Coronary artery (tissue), 2 donors: ENCODE results near the gene COG2.
"Not testable (repeated sequence)": the region's sequence is repeated elsewhere in the genome, so short reads cannot be mapped to it uniquely, and the experiment has no call there.

ENCODE experiments used
- DNase-seq: peaks from one replicate; pipeline ENCODE4 v3.0.0-alpha.2; 2017; ENCODE audit warnings: low spot score
- H3K27ac ChIP-seq, 2 donors: fragments of 200-600 bp; sonication (generic); one replicate each; pipeline ENCODE4 v1.5.1; 2016 to 2019
- H3K4me3 ChIP-seq: fragments of 200-600 bp; sonication (generic); 2 replicates; pipeline ENCODE4 v1.5.1; 2016; ENCODE audit warnings: mild to moderate bottlenecking, moderate library complexity
- TF ChIP-seq, protein P1 (sequence below): fragments of 200-600 bp; sonication (generic); IDR thresholded peaks from one replicate; pipeline ENCODE4 v1.5.1; 2019; ENCODE audit warnings: antibody characterized with exemption

COG2 gene

DNA sequence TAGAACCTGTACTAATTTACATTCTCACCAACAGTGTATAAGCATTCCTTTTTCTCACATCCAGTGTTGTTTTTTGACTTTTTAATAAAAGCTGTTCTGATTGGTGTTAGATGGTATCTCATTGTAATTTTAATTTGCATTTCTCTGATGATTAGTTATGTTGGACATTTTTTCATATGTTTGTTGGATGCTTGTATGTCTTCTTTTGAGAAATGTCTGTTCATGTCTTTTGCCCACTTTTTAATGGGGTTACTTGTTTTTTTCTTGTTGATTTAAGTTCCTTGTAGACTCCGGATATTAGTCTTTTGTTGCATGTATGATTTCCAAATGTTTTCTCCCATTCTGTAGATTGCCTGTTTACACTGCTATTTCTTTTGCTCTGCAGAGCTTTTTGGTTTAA, 8.0 kb downstream of the COG2 start:
- TF ChIP-seq, protein P1, sequence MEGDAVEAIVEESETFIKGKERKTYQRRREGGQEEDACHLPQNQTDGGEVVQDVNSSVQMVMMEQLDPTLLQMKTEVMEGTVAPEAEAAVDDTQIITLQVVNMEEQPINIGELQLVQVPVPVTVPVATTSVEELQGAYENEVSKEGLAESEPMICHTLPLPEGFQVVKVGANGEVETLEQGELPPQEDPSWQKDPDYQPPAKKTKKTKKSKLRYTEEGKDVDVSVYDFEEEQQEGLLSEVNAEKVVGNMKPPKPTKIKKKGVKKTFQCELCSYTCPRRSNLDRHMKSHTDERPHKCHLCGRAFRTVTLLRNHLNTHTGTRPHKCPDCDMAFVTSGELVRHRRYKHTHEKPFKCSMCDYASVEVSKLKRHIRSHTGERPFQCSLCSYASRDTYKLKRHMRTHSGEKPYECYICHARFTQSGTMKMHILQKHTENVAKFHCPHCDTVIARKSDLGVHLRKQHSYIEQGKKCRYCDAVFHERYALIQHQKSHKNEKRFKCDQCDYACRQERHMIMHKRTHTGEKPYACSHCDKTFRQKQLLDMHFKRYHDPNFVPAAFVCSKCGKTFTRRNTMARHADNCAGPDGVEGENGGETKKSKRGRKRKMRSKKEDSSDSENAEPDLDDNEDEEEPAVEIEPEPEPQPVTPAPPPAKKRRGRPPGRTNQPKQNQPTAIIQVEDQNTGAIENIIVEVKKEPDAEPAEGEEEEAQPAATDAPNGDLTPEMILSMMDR: no peak
- no peak for DNase-seq
- H3K27ac ChIP-seq: no peak overlapping the region
- no peak overlapping the region for H3K4me3 ChIP-seq

DNA sequence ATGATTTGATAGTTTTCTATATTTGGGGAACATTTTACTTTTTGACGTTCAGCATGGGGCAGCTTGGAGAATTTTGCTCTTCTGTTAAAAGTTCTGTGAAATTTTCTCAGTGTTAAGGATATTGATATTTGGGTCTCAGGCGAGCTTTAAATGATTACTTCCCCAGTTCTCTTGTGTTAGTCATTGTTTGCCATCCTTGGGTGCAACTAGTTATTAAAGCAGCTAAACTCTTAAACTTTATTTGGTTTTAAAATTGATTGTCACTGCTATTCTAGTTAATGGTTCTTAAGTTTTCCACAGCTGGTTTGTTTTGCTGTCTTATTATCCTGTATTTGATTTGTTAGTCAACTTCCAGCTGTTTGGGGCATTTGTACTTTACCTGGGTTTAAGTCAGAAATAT, 9.0 kb downstream of the COG2 start:
- TF ChIP-seq, protein P1: no peak
- Histone ChIP-seq H3K4me3 (no peak overlapping the region), H3K27ac (no peak overlapping the region)
- no peak for DNase-seq

DNA sequence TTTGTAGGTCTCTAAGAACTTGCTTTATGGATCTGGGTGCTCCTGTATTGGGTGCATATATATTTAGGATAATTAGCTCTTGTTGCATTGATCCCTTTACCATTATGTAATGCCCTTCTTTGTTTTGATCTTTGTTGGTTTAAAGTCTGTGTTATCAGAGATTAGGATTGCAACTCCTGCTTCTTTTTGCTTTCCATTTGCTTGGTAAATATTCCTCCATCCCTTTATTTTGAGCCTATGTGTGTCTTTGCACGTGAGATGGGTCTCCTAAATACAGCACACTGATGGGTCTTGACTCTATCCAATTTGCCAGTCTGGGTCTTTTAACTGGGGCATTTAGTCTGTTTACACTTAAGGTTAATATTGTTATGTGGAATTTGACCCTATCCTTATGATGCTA, 14.4 kb downstream of the COG2 start:
- H3K27ac ChIP-seq, DNase-seq, H3K4me3 ChIP-seq: not testable (repeated sequence)

DNA sequence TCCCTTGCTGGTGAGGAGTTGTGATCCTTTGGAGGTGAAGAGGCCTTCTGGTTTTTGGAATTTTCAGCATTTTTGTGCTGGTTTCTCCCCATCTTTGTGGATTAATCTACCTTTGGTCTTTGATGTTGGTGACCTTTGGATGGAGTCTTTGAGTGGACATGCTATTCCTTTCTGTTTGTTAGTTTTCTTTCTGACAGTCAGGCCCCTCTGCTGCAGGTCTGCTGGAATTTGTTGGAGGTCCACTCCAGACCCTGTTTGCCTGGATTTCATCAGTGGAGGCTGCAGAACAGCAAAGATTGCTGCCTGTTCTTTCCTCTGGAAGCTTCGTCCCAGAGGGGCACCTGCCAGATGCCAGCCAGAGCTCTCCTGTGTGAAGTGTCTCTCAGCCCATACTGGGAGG, 15.8 kb downstream of the COG2 start:
- DNase-seq, H3K4me3 ChIP-seq, H3K27ac ChIP-seq: not testable (repeated sequence)

DNA sequence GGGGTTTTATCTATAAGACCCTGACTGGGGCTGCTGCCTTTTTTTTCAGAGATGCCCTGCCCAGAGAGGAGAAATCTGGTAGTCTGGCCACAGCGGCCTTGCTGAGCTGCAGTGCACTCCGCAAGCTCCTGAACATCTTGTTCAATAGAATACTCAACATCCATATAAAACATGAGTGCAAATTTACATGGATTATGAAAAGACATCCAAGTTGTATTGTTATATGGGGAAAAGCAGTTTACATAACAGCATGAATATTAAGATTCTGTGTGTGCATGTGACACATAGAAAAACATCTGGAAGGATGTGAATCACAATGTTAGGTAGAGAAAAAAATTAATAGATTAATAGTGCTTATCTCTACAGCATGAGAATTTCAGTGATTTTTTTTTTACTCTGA, 16.4 kb downstream of the COG2 start:
- TF ChIP-seq, protein P1: no peak
- no peak for DNase-seq
- H3K27ac ChIP-seq: no peak overlapping the region
- H3K4me3 ChIP-seq: no peak overlapping the region

DNA sequence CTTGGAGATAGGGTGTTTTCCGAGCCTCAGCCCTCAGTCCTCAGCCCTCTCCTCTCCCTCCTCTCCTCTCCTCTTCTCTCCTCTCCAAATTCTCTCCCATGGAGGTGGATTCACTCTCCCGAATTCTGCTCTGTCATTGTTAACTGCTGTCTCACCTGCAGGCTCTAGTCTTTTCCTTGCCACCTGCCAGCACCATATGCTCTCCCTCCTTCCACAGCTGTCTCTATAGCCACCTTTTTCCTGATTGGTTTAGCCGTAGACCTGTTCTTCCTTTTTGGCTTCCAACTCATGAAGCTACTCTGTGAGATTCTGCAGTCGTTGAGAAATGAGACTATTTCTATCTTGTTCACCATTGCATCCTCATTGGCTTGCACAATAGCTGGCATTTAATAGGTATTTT, 19.7 kb downstream of the COG2 start:
- no peak overlapping the region for H3K27ac ChIP-seq
- H3K4me3 ChIP-seq: no peak overlapping the region
- TF ChIP-seq, protein P1: no peak
- no peak for DNase-seq

DNA sequence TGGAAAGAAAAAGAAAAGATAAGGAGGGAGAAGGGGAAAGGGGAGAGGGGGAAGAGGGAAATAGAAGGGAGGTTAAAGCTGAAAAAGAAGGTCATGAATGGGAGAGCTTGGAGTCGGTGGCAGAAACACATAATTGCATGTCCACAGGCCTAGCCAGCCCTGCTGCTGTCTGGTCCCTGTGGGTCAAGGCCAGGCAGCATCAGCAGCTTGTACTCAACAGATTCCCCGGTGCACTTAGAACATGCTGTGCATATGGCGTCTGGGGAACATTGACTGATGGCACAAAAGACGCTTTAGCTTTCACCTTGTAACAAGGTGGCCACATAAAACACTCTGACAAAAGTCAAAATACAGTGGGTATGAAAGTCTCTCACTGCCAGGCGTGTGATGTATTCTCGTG, 25.9 kb downstream of the COG2 start:
- H3K4me3 ChIP-seq: no peak overlapping the region
- no peak overlapping the region for H3K27ac ChIP-seq
- no peak for DNase-seq
- TF ChIP-seq, protein P1: no peak

DNA sequence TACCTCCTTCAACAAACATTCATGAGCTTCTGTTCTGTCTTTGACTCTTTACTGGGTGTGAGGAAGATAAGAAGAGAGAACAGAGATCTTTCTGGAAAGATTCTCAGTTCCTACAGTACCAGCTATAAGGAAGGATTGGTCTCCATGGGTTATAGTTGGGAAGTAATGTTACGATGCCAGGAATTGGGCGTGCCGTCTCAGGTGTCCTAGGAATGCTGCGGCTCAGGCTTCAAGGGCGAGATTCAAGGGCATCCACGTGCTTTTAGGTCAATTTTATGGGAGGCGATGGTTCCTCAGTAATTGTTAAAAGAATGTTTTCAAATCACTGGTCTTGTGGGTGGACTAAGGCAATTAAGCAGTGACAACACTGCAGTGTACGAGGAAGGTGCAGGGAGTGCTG, 27.3 kb downstream of the COG2 start:
- TF ChIP-seq, protein P1: no peak

More for the DNA sequence above, 27.3 kb downstream of the COG2 start:
- Histone ChIP-seq H3K27ac (no peak overlapping the region), H3K4me3 (no peak overlapping the region)
- no peak for DNase-seq
